HG03108 (cell line): Measurements from ENCODE around the gene TAF3.

ENCODE experiments used
- ATAC-seq: cut with Tn5 transposase; IDR thresholded peaks from one replicate; pipeline ENCODE4 v1.9.1; 2021; ENCODE audit warnings: moderate library complexity; ENCODE audit not compliant: unreplicated experiment

TAF3 gene

GRCh38 chr10:7874864-7875263 lies 56.6 kb downstream of the TAF3 start:
- no peak for ATAC-seq

GRCh38 chr10:7876541-7877127 lies 58.3 kb downstream of the TAF3 start:
- no peak for ATAC-seq

GRCh38 chr10:7881119-7881518 lies 62.8 kb downstream of the TAF3 start:
- no peak for ATAC-seq

- ATAC-seq: no peak
Measured at GRCh38 chr10:7886056-7886455, 67.8 kb downstream of the TAF3 start.

GRCh38 chr10:7887174-7887816 lies 69.0 kb downstream of the TAF3 start:
- no peak for ATAC-seq

- no peak for ATAC-seq
Measured at GRCh38 chr10:7889947-7890542, 71.7 kb downstream of the TAF3 start.

- no peak for ATAC-seq
Measured at GRCh38 chr10:7890781-7891180, 72.5 kb downstream of the TAF3 start.

- no peak for ATAC-seq
Measured at GRCh38 chr10:7891634-7892033, 73.3 kb downstream of the TAF3 start.

GRCh38 chr10:7892146-7892545 lies 73.8 kb downstream of the TAF3 start:
- ATAC-seq: no peak

- no peak for ATAC-seq
Measured at GRCh38 chr10:7895699-7896090, 77.4 kb downstream of the TAF3 start.

GRCh38 chr10:7896297-7896696 lies 78.0 kb downstream of the TAF3 start:
- ATAC-seq: no peak

- no peak for ATAC-seq
Measured at GRCh38 chr10:7901256-7901655, 83.0 kb downstream of the TAF3 start.

GRCh38 chr10:7902413-7902812 lies 84.1 kb downstream of the TAF3 start:
- ATAC-seq: no peak

- no peak for ATAC-seq
Measured at GRCh38 chr10:7903851-7904250, 85.5 kb downstream of the TAF3 start.

GRCh38 chr10:7906128-7906527 lies 87.8 kb downstream of the TAF3 start:
- ATAC-seq: no peak

- no peak for ATAC-seq
Measured at GRCh38 chr10:7908541-7909210, 90.4 kb downstream of the TAF3 start.

GRCh38 chr10:7913126-7913872 lies 95.0 kb downstream of the TAF3 start:
- no peak for ATAC-seq

GRCh38 chr10:7915923-7916536 lies 97.7 kb downstream of the TAF3 start:
- no peak for ATAC-seq

- no peak for ATAC-seq
Measured at GRCh38 chr10:7917736-7918135, 99.4 kb downstream of the TAF3 start.

- no peak for ATAC-seq
Measured at GRCh38 chr10:7922707-7923106, 104.4 kb downstream of the TAF3 start.

- ATAC-seq: no peak
Measured at GRCh38 chr10:7928536-7928935, 110.2 kb downstream of the TAF3 start.
